Measurements from ENCODE around the gene TIAM1. TPM values are rescaled to one million over a fixed set of nuclear protein-coding genes. Genes with fewer than 3 reads are reported as not detected.

TIAM1 gene
- total RNA-seq, 1 donor from 2014 or later, result 41.3 TPM

- H3K27ac ChIP-seq, result no peak overlapping the region
- no peaks in the 10 kb centered on the region for H3K27me3 ChIP-seq
- TF ChIP-seq CTCF (IDR thresholded peaks at IDR 0.05) (no peak), POLR2AphosphoS5 (IDR thresholded peaks at IDR 0.05; ENCODE audit: insufficient read depth in 1 of 2, low read depth in 1 of 2) (no peak), POLR2A (IDR thresholded peaks at IDR 0.05) (no peak)
- intact Hi-C loops (cut with DNase I), result no loop called here
- no peak for DNase-seq (ENCODE audit: extremely low spot score in 2 of 2)
- no peak overlapping the region for H3K4me3 ChIP-seq
- H3K4me1 ChIP-seq, result no peaks in the 10 kb centered on the region
- H3K9me3 ChIP-seq, result no peaks in the 10 kb centered on the region
- no peaks in the 10 kb centered on the region for H3K36me3 ChIP-seq
Measured at GRCh38 chr21:31273278-31273677, 70.8 kb downstream of the TIAM1 start.

GRCh38 chr21:31268090-31268489 lies 76.0 kb downstream of the TIAM1 start:
- no peak for TF ChIP-seq POLR2AphosphoS5 (IDR thresholded peaks at IDR 0.05; ENCODE audit: insufficient read depth in 1 of 2, low read depth in 1 of 2)
- no peak for TF ChIP-seq CTCF (IDR thresholded peaks at IDR 0.05)
- TF ChIP-seq POLR2A (IDR thresholded peaks at IDR 0.05), result no peak
- Histone ChIP-seq H3K4me3 (no peak overlapping the region), H3K36me3 (no peaks in the 10 kb centered on the region), H3K9me3 (no peaks in the 10 kb centered on the region), H3K4me1 (peaks cover 12% of the 10 kb centered on the region), H3K27me3 (no peaks in the 10 kb centered on the region), H3K27ac (no peak overlapping the region)
- intact Hi-C loops (cut with DNase I), result no loop called here
- DNase-seq (ENCODE audit: extremely low spot score in 2 of 2), result no peak

GRCh38 chr21:31267644-31268043 lies 76.4 kb downstream of the TIAM1 start:
- H3K27ac ChIP-seq, result no peak overlapping the region
- TF ChIP-seq POLR2A (IDR thresholded peaks at IDR 0.05), result no peak
- TF ChIP-seq POLR2AphosphoS5 (IDR thresholded peaks at IDR 0.05; ENCODE audit: insufficient read depth in 1 of 2, low read depth in 1 of 2), result no peak
- no peak for TF ChIP-seq CTCF (IDR thresholded peaks at IDR 0.05)

GRCh38 chr21:31266241-31266640 lies 77.8 kb downstream of the TIAM1 start:
- no peak overlapping the region for H3K27ac ChIP-seq
- no peaks in the 10 kb centered on the region for H3K27me3 ChIP-seq
- H3K4me1 ChIP-seq, result peaks cover 12% of the 10 kb centered on the region
- intact Hi-C loops (cut with DNase I), result no loop called here
- DNase-seq (ENCODE audit: extremely low spot score in 2 of 2), result no peak
- TF ChIP-seq POLR2AphosphoS5 (IDR thresholded peaks at IDR 0.05; ENCODE audit: insufficient read depth in 1 of 2, low read depth in 1 of 2) (no peak), CTCF (IDR thresholded peaks at IDR 0.05) (no peak), POLR2A (IDR thresholded peaks at IDR 0.05) (no peak)
- H3K36me3 ChIP-seq, result no peaks in the 10 kb centered on the region
- H3K9me3 ChIP-seq, result no peaks in the 10 kb centered on the region
- H3K4me3 ChIP-seq, result no peak overlapping the region

More at GRCh38 chr21:31267644-31268043, 76.4 kb downstream of the TIAM1 start:
- intact Hi-C loops (cut with DNase I), result no loop called here
- no peak for DNase-seq (ENCODE audit: extremely low spot score in 2 of 2)
- no peaks in the 10 kb centered on the region for H3K9me3 ChIP-seq
- H3K36me3 ChIP-seq, result no peaks in the 10 kb centered on the region
- H3K4me3 ChIP-seq, result no peak overlapping the region
- H3K27me3 ChIP-seq, result no peaks in the 10 kb centered on the region
- H3K4me1 ChIP-seq, result peaks cover 12% of the 10 kb centered on the region

- Histone ChIP-seq H3K27ac (no peak overlapping the region), H3K9me3 (no peaks in the 10 kb centered on the region), H3K4me1 (peaks cover 12% of the 10 kb centered on the region), H3K4me3 (no peak overlapping the region), H3K27me3 (no peaks in the 10 kb centered on the region), H3K36me3 (no peaks in the 10 kb centered on the region)
- TF ChIP-seq POLR2A (IDR thresholded peaks at IDR 0.05) (no peak), CTCF (IDR thresholded peaks at IDR 0.05) (no peak)
- no peak for DNase-seq (ENCODE audit: extremely low spot score in 2 of 2)
- intact Hi-C loops (cut with DNase I), result no loop called here
Measured at GRCh38 chr21:31265366-31266013, 78.6 kb downstream of the TIAM1 start.

All from vagina (tissue), 2 donors.